Thymus (tissue), 11 donors: ENCODE data around the gene ABHD4. TPM values are rescaled to one million over a fixed set of nuclear protein-coding genes. Genes with fewer than 3 reads are reported as not detected.

Experiments used
- DNase-seq, 9 donors: peaks; one replicate each; pipeline ENCODE4 v3.0.0-alpha.2; 2013; ENCODE audit warnings: low spot score in 9 of 9, low read depth in 6 of 9, missing footprints in 1 of 9
- H3K27ac ChIP-seq, 2 donors: one replicate each; pipeline ENCODE4 v1.5.1; 2013; ENCODE audit warnings: control low read depth in 1 of 2, low read depth in 1 of 2, low read length in 1 of 2, mild to moderate bottlenecking in 1 of 2, moderate library complexity in 1 of 2
- H3K27me3 ChIP-seq, 2 donors: one replicate each; pipeline ENCODE4 v1.5.1; 2013; ENCODE audit warnings: low read length in 1 of 2; ENCODE audit not compliant: control insufficient read depth in 2 of 2, insufficient read depth in 1 of 2
- H3K36me3 ChIP-seq, 2 donors: one replicate each; pipeline ENCODE4 v1.5.1; 2013; ENCODE audit warnings: low read length in 1 of 2, mild to moderate bottlenecking in 1 of 2, moderate library complexity in 1 of 2; ENCODE audit not compliant: control insufficient read depth in 2 of 2, insufficient read depth in 2 of 2
- H3K4me1 ChIP-seq, 2 donors: one replicate each; pipeline ENCODE4 v1.5.1; 2013; ENCODE audit warnings: low read length in 2 of 2; ENCODE audit not compliant: control insufficient read depth in 2 of 2, insufficient read depth in 2 of 2
- H3K4me3 ChIP-seq, 2 donors: one replicate each; pipeline ENCODE4 v1.5.1; 2013; ENCODE audit warnings: low read length in 2 of 2, control low read depth in 1 of 2, mild to moderate bottlenecking in 1 of 2
- H3K9me3 ChIP-seq, 2 donors: one replicate each; pipeline ENCODE4 v1.5.1; 2013; ENCODE audit warnings: low read length in 1 of 2, mild to moderate bottlenecking in 1 of 2; ENCODE audit not compliant: control insufficient read depth in 2 of 2, insufficient read depth in 1 of 2
- WGBS: extraction: QIAGEN DNeasy Blood & Tissue Kit; methylation state at CpG from one replicate; pipeline ENCODE4 v1.1.7; 2013; 5-methylcytosine and 5-hydroxymethylcytosine counted together
- polyA plus RNA-seq: library from polyadenylated mRNA; stranded (reverse); fragments of 200-250 nt; gene quantifications from one replicate; pipeline ENCODE4 v1.2.3, GENCODE V29; 2013
- total RNA-seq: library from RNA; stranded (reverse); fragments of 120-200 nt; gene quantifications from one replicate; pipeline ENCODE4 v1.2.4, GENCODE V29; 2013
- donor health status: healthy.

Gene ABHD4
- total and polyA plus RNA-seq, 2 donors, result 3.4 to 9.3 TPM

GRCh38 chr14:22567437-22567836 is 30.7 kb upstream of the ABHD4 start:
- H3K4me1 ChIP-seq, result peaks cover 65 to 88% of the 10 kb centered on the region in 2 donors
- peak in 1 of 9 donors; percentile 33 for DNase-seq
- peaks cover 19 to 71% of the 10 kb centered on the region in 2 donors for H3K36me3 ChIP-seq
- H3K9me3 ChIP-seq, result no peaks in the 10 kb centered on the region
- peak overlapping the region in 1 of 2 donors; percentile 9 for H3K4me3 ChIP-seq
- H3K27me3 ChIP-seq, result no peaks in the 10 kb centered on the region
- peak overlapping the region; percentile 90 to 98 for H3K27ac ChIP-seq
- WGBS, result 89% methylated on average over 1 of the region's 1 CpG

- peak overlapping the region; percentile 94 to 98 for H3K27ac ChIP-seq
- peak in 2 of 9 donors; percentile 23 to 55 for DNase-seq
Measured at GRCh38 chr14:22569106-22569736, 28.9 kb upstream of the ABHD4 start.

GRCh38 chr14:22569737-22570131 is 28.4 kb upstream of the ABHD4 start:
- Histone ChIP-seq H3K9me3 (no peaks in the 10 kb centered on the region), H3K27ac (peak overlapping the region; percentile 83 to 98), H3K27me3 (no peaks in the 10 kb centered on the region), H3K4me3 (peak overlapping the region; percentile 39 to 49), H3K36me3 (peaks cover 21 to 73% of the 10 kb centered on the region in 2 donors), H3K4me1 (peaks cover 47 to 65% of the 10 kb centered on the region in 2 donors)
- WGBS, result 63% methylated on average over 3 of the region's 3 CpGs
- peak in 1 of 9 donors; percentile 34 for DNase-seq

More at GRCh38 chr14:22569106-22569736, 28.9 kb upstream of the ABHD4 start:
- no peaks in the 10 kb centered on the region for H3K27me3 ChIP-seq
- H3K4me3 ChIP-seq, result peak overlapping the region; percentile 39 to 49
- H3K9me3 ChIP-seq, result no peaks in the 10 kb centered on the region
- peaks cover 24 to 73% of the 10 kb centered on the region in 2 donors for H3K36me3 ChIP-seq
- WGBS, result 75% methylated on average over 6 of the region's 6 CpGs
- peaks cover 52 to 70% of the 10 kb centered on the region in 2 donors for H3K4me1 ChIP-seq

GRCh38 chr14:22570132-22570949 is 27.8 kb upstream of the ABHD4 start:
- H3K4me1 ChIP-seq, result peaks cover 41 to 59% of the 10 kb centered on the region in 2 donors
- H3K4me3 ChIP-seq, result peak overlapping the region; percentile 39 to 49
- H3K27ac ChIP-seq, result peak overlapping the region; percentile 83 to 98
- H3K27me3 ChIP-seq, result no peaks in the 10 kb centered on the region
- no peaks in the 10 kb centered on the region for H3K9me3 ChIP-seq
- peaks cover 25 to 72% of the 10 kb centered on the region in 2 donors for H3K36me3 ChIP-seq
- DNase-seq, result peak; percentile 87 to 100 (median 98)
- whole genome bisulfite sequencing, result 7% methylated on average over 8 of the region's 8 CpGs

- Histone ChIP-seq H3K27ac (peak overlapping the region in 1 of 2 donors; percentile 7), H3K4me3 (no peak overlapping the region), H3K9me3 (no peaks in the 10 kb centered on the region), H3K36me3 (peaks cover 28 to 63% of the 10 kb centered on the region in 2 donors), H3K4me1 (peaks cover 24 to 37% of the 10 kb centered on the region in 2 donors), H3K27me3 (no peaks in the 10 kb centered on the region)
- DNase-seq, result no peak
- WGBS, result 93% methylated on average over 1 of the region's 1 CpG
Measured at GRCh38 chr14:22572562-22573058, 25.5 kb upstream of the ABHD4 start.

GRCh38 chr14:22573804-22574203 is 24.3 kb upstream of the ABHD4 start:
- peak overlapping the region in 1 of 2 donors; percentile 18 for H3K27ac ChIP-seq
- no peak overlapping the region for H3K4me3 ChIP-seq
- H3K36me3 ChIP-seq, result peaks cover 23 to 56% of the 10 kb centered on the region in 2 donors
- no peak for DNase-seq
- peaks cover 15 to 31% of the 10 kb centered on the region in 2 donors for H3K4me1 ChIP-seq
- H3K9me3 ChIP-seq, result no peaks in the 10 kb centered on the region
- over 99% methylated on average over 3 of the region's 3 CpGs for WGBS
- no peaks in the 10 kb centered on the region for H3K27me3 ChIP-seq

GRCh38 chr14:22577334-22577908 is 20.7 kb upstream of the ABHD4 start:
- DNase-seq, result no peak
- H3K9me3 ChIP-seq, result no peaks in the 10 kb centered on the region
- 82% methylated on average over 6 of the region's 6 CpGs for WGBS
- no peak overlapping the region for H3K4me3 ChIP-seq
- no peak overlapping the region for H3K27ac ChIP-seq
- H3K4me1 ChIP-seq, result peaks cover 4 to 7% of the 10 kb centered on the region in 2 donors
- H3K36me3 ChIP-seq, result peaks cover 17 to 47% of the 10 kb centered on the region in 2 donors
- no peaks in the 10 kb centered on the region for H3K27me3 ChIP-seq

- no peaks in the 10 kb centered on the region for H3K27me3 ChIP-seq
- H3K9me3 ChIP-seq, result no peaks in the 10 kb centered on the region
- peaks cover 14 to 21% of the 10 kb centered on the region in 2 donors for H3K4me1 ChIP-seq
- H3K4me3 ChIP-seq, result no peak overlapping the region
- peaks cover 12 to 36% of the 10 kb centered on the region in 2 donors for H3K36me3 ChIP-seq
- WGBS, result 95% methylated on average over 2 of the region's 2 CpGs
- H3K27ac ChIP-seq, result no peak overlapping the region
- no peak for DNase-seq
Measured at GRCh38 chr14:22579236-22579635, 18.9 kb upstream of the ABHD4 start.
